GM18508 (cell line): ENCODE measurements around the gene RAB44.

Experiments used
- ATAC-seq: cut with Tn5 transposase; IDR thresholded peaks from one replicate; pipeline ENCODE4 v1.9.1; 2021; ENCODE audit warnings: moderate number of reproducible peaks; ENCODE audit not compliant: insufficient read depth, unreplicated experiment

Gene RAB44

DNA sequence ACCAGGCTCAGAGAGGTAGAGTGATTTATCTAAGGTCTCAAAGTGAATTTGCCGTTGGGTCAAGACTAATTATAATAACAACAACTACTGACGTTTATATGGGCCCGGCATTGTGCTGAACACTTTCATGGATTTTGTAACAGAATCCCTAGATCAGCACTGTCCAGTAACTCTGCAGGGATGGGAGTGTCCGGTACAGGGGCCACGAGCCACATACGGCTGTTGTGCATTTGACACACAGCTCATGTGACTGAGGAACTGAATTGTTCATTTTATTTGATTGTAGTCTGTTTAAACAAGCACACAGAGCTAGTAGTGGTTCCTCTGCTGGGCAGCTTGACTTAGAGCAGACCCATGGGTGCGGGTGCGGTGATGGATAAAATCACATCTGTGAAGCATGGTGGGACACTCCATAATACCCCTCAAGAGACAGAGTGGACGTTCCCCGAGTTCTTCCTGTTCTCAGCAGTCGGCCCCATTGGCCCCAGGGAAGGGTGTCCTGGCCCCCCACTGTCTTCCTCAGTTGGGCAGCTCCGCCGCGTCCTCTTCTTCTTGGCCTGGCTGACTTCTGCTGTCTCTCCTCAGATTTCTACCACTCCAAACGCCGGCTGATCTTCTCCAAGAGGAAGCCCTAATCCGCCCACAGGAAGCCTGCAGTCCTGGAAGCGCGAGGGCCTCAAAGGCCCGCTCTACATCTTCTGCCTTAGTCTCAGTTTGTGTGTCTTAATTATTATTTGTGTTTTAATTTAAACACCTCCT is 12.3 kb upstream of the RAB44 start:
- ATAC-seq = no peak

DNA sequence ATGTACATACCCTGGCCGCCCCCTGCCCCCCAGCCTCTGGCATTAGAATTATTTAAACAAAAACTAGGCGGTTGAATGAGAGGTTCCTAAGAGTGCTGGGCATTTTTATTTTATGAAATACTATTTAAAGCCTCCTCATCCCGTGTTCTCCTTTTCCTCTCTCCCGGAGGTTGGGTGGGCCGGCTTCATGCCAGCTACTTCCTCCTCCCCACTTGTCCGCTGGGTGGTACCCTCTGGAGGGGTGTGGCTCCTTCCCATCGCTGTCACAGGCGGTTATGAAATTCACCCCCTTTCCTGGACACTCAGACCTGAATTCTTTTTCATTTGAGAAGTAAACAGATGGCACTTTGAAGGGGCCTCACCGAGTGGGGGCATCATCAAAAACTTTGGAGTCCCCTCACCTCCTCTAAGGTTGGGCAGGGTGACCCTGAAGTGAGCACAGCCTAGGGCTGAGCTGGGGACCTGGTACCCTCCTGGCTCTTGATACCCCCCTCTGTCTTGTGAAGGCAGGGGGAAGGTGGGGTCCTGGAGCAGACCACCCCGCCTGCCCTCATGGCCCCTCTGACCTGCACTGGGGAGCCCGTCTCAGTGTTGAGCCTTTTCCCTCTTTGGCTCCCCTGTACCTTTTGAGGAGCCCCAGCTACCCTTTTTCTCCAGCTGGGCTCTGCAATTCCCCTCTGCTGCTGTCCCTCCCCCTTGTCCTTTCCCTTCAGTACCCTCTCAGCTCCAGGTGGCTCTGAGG is 11.5 kb upstream of the RAB44 start:
- ATAC-seq = no peak

DNA sequence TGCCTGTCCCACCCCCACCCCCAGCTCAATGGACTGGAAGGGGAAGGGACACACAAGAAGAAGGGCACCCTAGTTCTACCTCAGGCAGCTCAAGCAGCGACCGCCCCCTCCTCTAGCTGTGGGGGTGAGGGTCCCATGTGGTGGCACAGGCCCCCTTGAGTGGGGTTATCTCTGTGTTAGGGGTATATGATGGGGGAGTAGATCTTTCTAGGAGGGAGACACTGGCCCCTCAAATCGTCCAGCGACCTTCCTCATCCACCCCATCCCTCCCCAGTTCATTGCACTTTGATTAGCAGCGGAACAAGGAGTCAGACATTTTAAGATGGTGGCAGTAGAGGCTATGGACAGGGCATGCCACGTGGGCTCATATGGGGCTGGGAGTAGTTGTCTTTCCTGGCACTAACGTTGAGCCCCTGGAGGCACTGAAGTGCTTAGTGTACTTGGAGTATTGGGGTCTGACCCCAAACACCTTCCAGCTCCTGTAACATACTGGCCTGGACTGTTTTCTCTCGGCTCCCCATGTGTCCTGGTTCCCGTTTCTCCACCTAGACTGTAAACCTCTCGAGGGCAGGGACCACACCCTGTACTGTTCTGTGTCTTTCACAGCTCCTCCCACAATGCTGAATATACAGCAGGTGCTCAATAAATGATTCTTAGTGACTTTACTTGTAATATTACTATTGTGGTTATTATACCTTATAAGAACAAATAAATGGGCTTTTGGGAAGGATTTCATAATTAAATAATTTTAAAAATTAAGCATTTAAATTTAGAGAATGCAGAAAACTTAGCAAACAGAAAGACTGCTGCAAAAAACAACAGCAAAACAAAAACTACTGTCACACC is 10.7 kb upstream of the RAB44 start:
- ATAC-seq = no peak

DNA sequence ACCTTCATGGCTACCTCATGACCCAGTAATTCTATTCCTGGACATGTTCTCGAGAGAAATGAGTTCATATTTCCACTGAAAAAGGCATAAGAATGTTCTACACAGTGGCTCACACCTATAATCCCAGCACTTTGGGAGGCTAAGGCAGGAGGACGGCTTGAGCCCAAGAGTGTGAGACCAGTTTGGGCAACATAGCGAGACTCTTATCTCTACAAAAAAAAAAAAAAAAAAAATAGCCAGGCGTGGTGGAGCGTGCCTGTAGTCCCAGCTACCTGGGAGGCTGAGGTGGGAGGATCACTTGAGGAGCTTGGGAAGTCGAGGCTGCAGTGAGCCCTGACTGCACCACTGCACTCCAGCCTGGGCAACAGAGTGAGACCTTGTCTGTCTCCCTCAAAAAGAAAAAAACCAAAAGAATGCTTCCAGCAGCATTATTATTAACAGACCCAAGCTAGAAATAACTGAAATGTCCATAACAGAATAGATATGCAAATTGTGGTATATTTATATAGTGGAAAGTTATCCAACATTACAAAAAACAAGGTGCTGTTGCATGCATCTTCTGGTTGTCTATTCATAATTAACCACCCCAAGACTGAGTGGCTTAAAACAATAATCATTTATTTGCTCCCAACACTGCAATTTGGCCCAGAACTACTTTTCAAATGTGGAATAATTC is 9.4 kb upstream of the RAB44 start:
- no peak for ATAC-seq

DNA sequence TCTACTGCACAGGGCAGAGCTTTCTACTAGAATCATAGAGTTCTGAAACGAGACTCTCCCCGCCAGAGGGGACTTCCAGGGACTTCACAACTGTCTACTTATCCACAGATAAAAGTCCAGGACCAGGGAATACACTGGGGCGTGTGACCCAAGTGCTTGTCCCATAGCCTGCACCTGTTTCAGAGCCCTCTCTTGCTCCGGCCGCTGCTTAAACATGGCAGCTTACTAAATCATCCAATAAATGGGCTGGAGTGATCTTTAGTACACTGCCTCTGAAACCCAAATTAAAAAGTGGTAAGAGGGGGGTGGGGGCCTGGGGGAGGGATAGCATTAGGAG is 8.9 kb upstream of the RAB44 start:
- ATAC-seq = no peak

DNA sequence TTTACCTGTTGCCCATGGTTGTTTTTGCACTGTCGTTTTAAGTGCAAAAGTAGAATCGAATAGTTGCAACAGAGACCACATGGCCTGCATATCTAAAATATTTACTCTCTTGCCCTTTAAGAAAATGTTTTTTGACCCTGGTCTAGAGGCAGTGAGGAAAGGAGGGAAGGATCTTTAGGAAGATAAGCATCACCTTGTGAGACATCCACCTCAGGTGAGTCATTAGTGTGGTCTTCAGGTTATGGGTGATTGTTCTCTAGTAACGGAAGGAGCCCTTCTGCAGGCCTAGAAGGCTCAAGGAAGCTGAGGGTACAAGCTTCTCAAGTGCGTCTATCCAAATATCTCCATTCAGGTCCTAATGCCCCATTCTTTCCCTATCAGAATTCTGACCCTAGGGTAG is 6.6 kb upstream of the RAB44 start:
- ATAC-seq = no peak

DNA sequence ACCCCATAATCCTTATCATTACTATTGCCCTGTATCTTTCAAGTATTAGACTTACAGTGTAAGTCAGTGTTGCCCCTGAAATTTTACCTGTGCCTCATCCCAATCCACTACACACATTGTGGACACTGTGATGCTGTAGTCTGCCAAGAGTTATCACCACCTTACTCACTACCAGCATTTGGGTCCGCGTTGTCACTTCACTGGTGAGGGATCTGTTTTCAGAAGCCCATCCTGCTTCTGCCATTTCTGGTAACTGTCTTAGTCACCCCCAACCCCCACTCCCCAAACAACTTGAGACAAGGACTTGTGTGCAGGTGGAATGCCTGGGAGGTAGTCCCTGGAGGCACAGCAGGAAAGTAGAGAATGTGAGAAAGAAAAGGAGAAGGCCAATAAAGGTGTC is 6.0 kb upstream of the RAB44 start:
- ATAC-seq = no peak

DNA sequence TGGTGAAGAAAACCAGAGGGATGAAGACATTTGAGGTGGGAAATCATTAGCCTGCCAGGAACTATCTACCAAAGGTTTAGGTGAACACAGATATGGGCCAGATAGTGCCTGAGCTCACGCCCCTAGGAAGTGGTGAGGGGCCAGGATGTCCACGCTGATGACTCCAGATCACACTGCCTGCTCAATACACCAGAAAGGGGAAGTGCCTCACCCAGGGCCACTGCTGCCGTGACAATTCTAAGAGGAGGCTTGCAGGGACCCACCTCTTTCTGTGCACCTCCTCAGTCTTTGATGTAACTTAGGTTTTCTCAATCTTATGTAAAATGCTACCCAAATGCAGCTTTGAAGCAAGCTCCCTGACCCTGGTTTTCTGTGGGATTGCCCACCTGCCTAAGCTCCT is 5.4 kb upstream of the RAB44 start:
- ATAC-seq = no peak

DNA sequence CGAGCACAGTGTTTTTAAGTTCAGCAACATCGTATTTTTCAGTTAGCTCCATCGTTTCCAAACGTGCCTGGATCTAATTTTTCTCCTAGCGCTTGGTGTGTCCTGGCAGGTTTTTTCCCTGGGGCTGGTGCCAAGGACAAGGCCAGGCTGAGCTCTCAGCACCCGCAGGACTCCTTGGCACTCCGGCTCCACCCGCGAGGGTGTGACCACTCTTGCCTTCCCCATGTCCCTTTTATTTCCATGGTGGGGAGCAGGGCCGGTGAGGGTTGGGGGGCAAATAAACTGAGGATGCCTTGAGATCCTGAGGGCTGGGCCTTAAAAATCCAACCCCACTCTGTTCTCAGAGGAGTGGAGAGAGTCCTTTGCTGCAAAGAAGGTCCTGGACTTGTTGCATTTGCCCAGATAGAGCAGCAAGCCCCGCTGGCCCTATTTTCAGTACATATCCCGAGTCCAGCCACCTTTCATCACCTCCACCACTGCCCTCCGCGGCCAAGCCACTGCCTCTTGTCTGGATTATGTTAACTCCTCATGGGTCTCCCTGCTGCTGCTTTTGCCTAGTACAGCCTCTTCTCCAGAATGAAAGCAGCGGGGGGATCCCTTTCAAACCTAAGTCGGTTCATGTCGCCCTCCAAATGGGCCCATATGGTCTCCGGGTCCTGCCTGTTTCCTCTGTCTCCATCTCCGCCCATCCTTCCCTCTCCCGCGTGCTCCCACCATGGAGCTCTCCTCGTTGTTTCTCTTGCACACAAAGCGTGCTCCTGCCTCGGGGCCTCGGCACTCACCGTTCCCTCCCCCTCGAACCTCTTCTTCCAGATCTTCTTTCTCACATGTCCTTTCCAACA is 4.5 kb upstream of the RAB44 start:
- ATAC-seq = no peak

DNA sequence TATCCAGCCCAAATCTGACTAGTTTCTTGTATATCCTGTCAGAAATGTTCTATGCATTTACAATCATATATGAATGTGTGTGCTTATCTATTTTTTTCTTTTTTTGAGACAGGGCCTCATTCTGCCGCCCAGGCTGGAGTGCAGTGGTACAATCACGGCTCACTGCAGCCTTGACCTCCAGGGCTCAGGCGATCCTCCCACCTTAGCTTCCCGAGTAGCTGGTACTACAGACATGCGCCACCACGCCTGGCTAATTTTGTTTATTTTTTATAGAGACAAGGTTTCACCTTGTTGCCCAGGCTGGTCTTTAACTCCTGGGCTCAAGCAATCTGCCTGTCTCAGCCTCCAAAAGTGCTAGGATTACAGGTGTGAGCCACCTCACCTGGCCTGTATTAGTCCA is 3.0 kb upstream of the RAB44 start:
- ATAC-seq = no peak

DNA sequence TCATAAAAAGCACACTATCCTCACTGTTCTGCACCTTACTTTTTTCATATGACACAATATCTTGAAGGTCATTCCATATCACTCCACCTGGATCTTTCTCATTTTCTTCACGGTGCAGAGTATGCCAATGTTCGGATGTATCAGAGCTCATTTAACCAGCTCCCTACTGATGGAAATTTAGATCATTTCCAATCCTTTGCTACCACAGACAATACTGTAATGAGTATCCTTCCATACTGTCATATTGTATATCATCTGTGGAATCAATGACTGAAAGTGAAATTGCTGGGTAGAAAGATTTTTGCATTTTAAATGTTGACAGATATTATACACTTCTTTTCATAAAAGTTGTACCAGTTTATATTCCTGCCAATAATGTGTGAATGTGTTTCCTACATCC is 2.2 kb upstream of the RAB44 start:
- no peak for ATAC-seq

DNA sequence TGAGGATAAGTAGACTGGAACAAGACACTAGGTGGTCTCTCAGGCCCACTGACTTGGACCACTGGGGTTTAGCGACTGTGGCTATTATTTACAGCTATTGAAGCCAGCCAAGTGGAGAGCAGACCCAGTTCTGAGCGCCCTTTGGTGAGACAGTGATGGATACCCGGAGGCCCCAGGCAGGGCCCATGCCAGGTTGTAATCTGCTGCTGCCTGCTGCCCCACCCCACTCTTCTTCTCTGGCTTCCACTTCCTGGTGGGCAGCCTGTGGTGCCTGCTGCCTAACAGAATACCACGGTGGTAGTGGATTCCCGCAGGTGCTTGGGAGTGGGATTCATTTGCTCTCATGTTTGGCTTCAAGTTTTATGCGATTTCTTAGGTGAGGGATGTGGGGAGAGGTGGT is 570 bp downstream of the RAB44 start:
- ATAC-seq = no peak

DNA sequence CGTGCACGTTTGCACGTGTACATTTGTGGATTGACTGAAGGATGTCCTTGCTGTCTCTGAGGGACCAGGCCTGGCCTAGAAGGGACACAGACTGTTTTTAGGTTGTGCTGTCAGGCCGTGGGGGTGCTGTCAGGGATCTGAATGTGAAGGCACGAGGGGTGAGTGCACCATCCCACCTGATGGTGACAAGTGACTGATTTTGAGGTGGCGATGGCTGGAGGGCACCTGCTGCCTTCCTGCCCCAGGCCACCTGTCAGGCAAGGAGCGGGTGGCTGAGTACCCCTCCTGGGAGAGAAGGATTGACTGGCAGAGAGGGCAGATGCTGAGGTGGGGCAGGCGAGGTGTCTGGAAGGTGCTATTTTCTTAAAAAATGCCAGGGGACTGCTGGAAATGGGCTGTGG is 1.2 kb downstream of the RAB44 start:
- ATAC-seq = no peak

DNA sequence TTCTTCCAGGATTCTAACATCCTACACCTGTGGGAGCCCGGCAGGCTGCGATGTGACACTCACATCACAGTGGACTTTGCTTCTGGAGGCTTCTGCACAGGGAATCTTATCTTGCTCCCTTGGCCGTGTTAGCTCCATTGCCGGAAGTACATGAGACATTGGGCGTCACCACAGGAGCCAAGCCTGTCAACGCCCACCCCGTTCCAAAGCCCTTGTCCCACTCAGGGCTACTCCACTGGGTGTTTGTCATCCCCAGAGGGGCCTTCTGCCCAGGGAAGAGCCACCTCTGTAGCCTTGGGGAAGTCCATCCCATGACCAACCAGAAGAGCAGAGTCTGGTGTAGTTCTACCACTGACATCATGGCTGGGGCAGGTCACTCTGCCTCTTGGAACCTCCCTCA is 1.7 kb downstream of the RAB44 start:
- ATAC-seq = no peak

DNA sequence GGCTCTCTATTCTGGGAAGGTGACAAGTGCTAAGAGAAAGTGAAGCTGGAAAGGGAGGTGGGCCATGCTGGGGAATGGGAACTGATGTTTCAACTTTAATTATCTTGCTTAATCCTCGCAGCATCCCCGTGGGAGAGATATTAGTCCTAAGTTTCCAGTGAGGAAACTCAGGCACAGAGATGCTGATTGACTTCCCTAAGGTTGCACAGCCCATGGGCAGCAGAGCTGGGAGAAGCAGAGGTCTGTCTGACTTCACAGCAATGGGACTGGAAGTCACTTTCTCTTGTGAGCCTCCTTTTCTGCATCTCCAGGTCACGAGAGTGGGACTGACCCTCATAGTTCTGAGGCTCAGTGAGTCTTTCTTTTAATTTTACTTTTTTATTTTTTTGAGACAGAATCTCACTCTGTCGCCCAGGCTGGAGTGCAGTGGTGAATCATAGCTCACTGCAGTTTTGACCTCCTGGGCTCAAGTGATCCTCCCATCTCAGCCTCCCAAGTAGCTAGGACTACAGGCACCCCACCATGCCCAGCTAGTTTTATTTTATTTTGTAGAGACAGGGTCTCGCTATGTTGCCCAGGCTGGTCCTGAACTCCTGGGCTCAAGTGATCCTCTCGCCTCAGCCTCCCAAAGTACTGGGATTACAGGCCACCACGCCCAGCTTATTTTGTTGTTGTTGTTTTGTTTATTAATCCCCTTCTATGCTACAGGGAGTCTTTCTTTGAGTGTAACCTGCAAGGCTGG is 2.6 kb downstream of the RAB44 start:
- ATAC-seq = no peak

DNA sequence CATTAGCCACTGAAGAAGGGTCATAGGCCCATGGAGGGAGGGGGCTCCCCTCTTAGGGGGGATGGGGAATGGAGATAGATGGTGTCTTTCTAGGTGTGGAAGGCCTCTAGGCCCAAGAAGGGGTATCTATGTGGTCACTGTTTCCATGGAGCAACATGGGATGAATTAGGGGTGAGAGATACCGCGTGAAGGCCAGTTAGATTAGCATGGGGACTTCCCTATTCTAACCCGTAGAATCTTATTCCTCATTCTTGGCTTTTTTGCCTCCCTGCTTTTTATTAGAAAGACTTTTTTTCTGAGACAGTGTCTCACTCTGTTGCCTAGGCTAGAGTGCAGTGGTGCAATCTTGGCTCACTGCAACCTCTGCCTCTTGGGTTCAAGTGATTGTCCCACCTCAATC is 3.2 kb downstream of the RAB44 start:
- ATAC-seq = no peak

DNA sequence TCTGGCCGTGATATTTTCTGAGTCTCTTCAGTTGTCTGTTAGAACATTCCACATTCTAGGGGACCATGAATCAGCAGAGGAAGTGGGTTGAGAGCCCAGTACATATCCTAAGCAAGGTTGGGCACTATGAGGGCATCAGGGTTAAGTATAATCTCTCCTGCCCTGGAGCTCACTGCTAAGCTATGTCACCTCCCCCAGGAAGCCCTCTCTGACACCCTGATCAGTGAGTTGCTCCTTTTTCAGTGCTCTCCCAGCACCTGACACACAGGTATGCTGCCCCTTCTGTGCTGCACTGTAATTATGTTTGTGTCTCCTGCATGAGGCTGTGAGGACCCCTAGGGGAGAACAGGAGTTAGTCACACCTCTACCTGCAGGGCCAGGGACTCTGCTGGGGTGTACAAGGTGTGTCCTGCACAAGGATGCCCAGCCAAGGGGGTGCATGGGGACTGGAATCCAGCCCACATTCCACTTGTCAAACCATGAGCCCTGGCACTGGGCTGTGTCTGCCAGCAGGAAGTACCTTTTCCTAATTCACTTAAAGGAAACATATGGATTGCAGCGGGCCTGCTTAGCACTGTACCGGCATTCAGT is 3.9 kb downstream of the RAB44 start:
- ATAC-seq = no peak

DNA sequence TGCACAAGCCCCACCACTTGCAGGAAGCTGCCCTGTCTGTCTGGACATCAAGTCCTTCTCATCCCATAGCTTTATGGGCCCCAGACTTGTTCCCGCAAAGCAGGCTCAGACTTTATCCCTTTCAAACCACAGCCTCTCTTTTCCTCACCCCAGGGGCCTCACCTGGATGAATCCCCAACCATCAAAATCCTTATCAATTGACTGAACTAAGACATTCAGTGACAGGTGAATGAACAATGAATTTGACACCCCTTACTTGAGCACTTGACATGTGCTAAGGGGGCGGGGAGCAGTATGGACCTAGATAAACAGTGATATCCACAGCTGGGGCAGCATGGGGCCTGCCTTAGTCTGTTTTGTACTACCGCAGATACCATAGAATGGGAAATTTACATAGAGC is 5.0 kb downstream of the RAB44 start:
- ATAC-seq = no peak

DNA sequence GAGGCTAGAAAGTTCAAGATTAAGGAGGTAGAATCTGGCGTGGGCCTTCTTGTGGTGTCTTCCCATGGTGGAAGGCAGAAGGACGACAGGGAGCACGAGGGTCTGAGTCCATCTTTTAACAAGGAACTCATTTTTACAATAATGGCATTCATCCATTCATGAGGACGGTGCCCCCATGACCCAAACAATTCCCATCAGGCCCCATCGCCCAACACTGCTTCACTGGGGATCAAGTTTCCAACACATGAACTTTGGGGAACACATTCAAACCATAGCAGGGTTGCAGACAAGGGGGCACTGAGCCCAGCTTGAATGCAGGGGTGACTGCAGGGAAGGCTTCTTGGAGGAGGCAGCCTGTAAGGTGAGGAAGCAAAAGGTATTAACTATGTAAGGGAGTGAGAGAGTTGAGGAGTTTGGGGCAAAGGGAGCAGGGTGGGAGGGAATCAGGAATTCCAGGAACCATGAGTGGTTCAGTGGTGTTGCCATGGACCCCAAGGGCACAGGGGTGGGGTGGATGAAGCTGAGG is 5.5 kb downstream of the RAB44 start:
- ATAC-seq = no peak
